H1 (cell line): ENCODE data around the gene GALNT13. TPM values are rescaled to one million over a fixed set of nuclear protein-coding genes. Genes with fewer than 3 reads are reported as not detected.

ENCODE experiments used
- CTCF ChIA-PET: fragments of 300-600 bp; sonication (Branson Sonifier 250); formaldehyde crosslinking; loops from one replicate; lab custom pipeline; 2021; ENCODE audit not compliant: partially characterized antibody; lab: Charles Lee
- POLR2A ChIA-PET: fragments of 300-600 bp; sonication (Branson Sonifier 250); formaldehyde crosslinking; loops from one replicate; lab custom pipeline; 2021; ENCODE audit warnings: inconsistent platforms; ENCODE audit not compliant: partially characterized antibody; lab: Charles Lee
- DNase-seq, 2 experiments: peaks; one replicate each; pipeline versions ENCODE4 v3.0.0 to v3.0.0-alpha.2; 2010 to 2022; ENCODE audit warnings: low spot score in 2 of 2, low read depth in 1 of 2, mixed read lengths in 1 of 2
- FAIRE-seq: peaks from 2 replicates; lab custom pipeline; 2011; peaks lifted over from hg19 to GRCh38; lab: Jason Lieb, UNC
- H2AFZ ChIP-seq: 2 replicates; pipeline ENCODE4 v1.8.1; 2012; ENCODE audit warnings: low read length, inconsistent platforms
- H2AK5ac ChIP-seq: 2 replicates; pipeline ENCODE4 v1.6.1; 2013; ENCODE audit warnings: low read depth, low read length
- H2BK120ac ChIP-seq: replicated peaks from 2 replicates; pipeline ENCODE3; 2013; ENCODE audit warnings: low read depth, low read length, inconsistent platforms
- H2BK12ac ChIP-seq: 2 replicates; pipeline ENCODE4 v1.6.1; 2013; ENCODE audit warnings: low read depth, low read length
- H2BK15ac ChIP-seq: 2 replicates; pipeline ENCODE4 v1.6.1; 2013; ENCODE audit warnings: low read length
- H2BK20ac ChIP-seq: 2 replicates; pipeline ENCODE4 v1.6.1; 2013; ENCODE audit warnings: low read length
- H2BK5ac ChIP-seq: 2 replicates; pipeline ENCODE4 v1.6.1; 2013; ENCODE audit warnings: low read depth, low read length
- H3K14ac ChIP-seq: 2 replicates; pipeline ENCODE4 v1.6.1; 2013; ENCODE audit warnings: inconsistent platforms; ENCODE audit not compliant: insufficient read length
- H3K18ac ChIP-seq: 2 replicates; pipeline ENCODE4 v1.6.1; 2013; ENCODE audit warnings: low read length; ENCODE audit errors: extremely low read depth
- H3K23ac ChIP-seq: 2 replicates; pipeline ENCODE4 v1.6.1; 2013; ENCODE audit warnings: inconsistent platforms; ENCODE audit not compliant: insufficient read length
- H3K23me2 ChIP-seq: 2 replicates; pipeline ENCODE4 v1.6.1; 2013; ENCODE audit warnings: low read depth, low read length
- H3K27ac ChIP-seq: 2 replicates; pipeline ENCODE4 v1.6.1; 2011; ENCODE audit warnings: low read depth, low read length, inconsistent platforms
- H3K27me3 ChIP-seq, 4 experiments: replicated peaks in 1 of 4; 1 replicate in 1 of 4; 2 replicates in 3 of 4; pipeline versions ENCODE4 v1.6.1 to v1.8.1; 2011 to 2013; ENCODE audit warnings: low read length in 3 of 4, mild to moderate bottlenecking in 3 of 4, inconsistent platforms in 2 of 4, mixed read lengths in 2 of 4, moderate library complexity in 1 of 4; ENCODE audit not compliant: control insufficient read depth in 3 of 4, insufficient read depth in 3 of 4; ENCODE audit errors: extremely low read depth in 1 of 4
- H3K36me3 ChIP-seq, 4 experiments: 2 replicates each; pipeline versions ENCODE4 v1.6.1 to v1.8.1; 2011 to 2013; ENCODE audit warnings: mild to moderate bottlenecking in 4 of 4, low read length in 3 of 4, moderate library complexity in 2 of 4, control low read depth in 1 of 4, inconsistent platforms in 1 of 4; ENCODE audit not compliant: insufficient read depth in 4 of 4, control insufficient read depth in 2 of 4
- H3K4ac ChIP-seq: replicated peaks from 2 replicates; pipeline ENCODE3; 2013; ENCODE audit warnings: low read length, low read depth, mixed read lengths, inconsistent platforms; ENCODE audit not compliant: insufficient read length
- H3K4me1 ChIP-seq, 4 experiments: replicated peaks in 1 of 4; 1 replicate in 1 of 4; 2 replicates in 3 of 4; pipeline versions ENCODE4 v1.6.1 to v1.8.1; 2011 to 2013; ENCODE audit warnings: low read length in 3 of 4, inconsistent platforms in 2 of 4, mixed read lengths in 1 of 4; ENCODE audit not compliant: insufficient read depth in 4 of 4, control insufficient read depth in 3 of 4
- H3K4me2 ChIP-seq, 2 experiments: 2 replicates each; pipeline versions ENCODE4 v1.6.1 to v1.8.1; 2011 to 2013; ENCODE audit warnings: low read depth in 2 of 2, low read length in 2 of 2, control low read depth in 1 of 2, inconsistent platforms in 1 of 2, mild to moderate bottlenecking in 1 of 2; ENCODE audit not compliant: insufficient read depth in 1 of 2
- H3K4me3 ChIP-seq, 4 experiments: fragments of 200-600, 300-600 bp in 1 of 4; sonication (generic), shearing (Covaris generic), sonication (Bioruptor Twin) in 1 of 4; 2 replicates each; pipeline versions ENCODE4 v1.5.1 to v1.8.1; 2011 to 2016; ENCODE audit warnings: low read length in 4 of 4, low read depth in 3 of 4, control low read depth in 2 of 4, inconsistent platforms in 2 of 4, mild to moderate bottlenecking in 2 of 4, mixed read lengths in 1 of 4, moderate library complexity in 1 of 4; ENCODE audit not compliant: insufficient read depth in 2 of 4; ENCODE audit errors: extremely low read depth in 1 of 4
- H3K56ac ChIP-seq: replicated peaks from 2 replicates; pipeline ENCODE3; 2013; ENCODE audit warnings: low read depth, mild to moderate bottlenecking, mixed read lengths, low read length, inconsistent platforms; ENCODE audit not compliant: insufficient read length
- H3K79me1 ChIP-seq: 2 replicates; pipeline ENCODE4 v1.6.1; 2013; ENCODE audit warnings: low read depth, low read length, control low read depth
- H3K79me2 ChIP-seq, 2 experiments: 2 replicates each; pipeline versions ENCODE4 v1.6.1 to v1.8.1; 2012 to 2013; ENCODE audit warnings: low read length in 2 of 2, mild to moderate bottlenecking in 2 of 2, inconsistent platforms in 1 of 2; ENCODE audit not compliant: insufficient read depth in 2 of 2, control insufficient read depth in 1 of 2
- H3K9ac ChIP-seq, 4 experiments: replicated peaks in 1 of 4; 1 replicate in 1 of 4; 2 replicates in 3 of 4; pipeline versions ENCODE4 v1.6.1 to v1.8.1; 2011 to 2013; ENCODE audit warnings: low read depth in 3 of 4, low read length in 3 of 4, control low read depth in 2 of 4, mild to moderate bottlenecking in 2 of 4, moderate library complexity in 2 of 4, inconsistent platforms in 1 of 4; ENCODE audit errors: extremely low read depth in 1 of 4
- H3K9me3 ChIP-seq, 2 experiments: 2 replicates each; pipeline versions ENCODE4 v1.6.1 to v1.8.1; 2012 to 2013; ENCODE audit warnings: mild to moderate bottlenecking in 2 of 2, moderate library complexity in 2 of 2, control low read depth in 1 of 2, inconsistent platforms in 1 of 2, low read depth in 1 of 2, low read length in 1 of 2, mixed read lengths in 1 of 2; ENCODE audit not compliant: insufficient read depth in 2 of 2
- H4K20me1 ChIP-seq, 2 experiments: replicated peaks in 1 of 2; 2 replicates each; pipeline versions ENCODE3 to v1.8.1; 2011 to 2013; ENCODE audit warnings: inconsistent platforms in 2 of 2, low read length in 2 of 2, mild to moderate bottlenecking in 1 of 2; ENCODE audit not compliant: insufficient read depth in 2 of 2, control insufficient read depth in 1 of 2
- H4K5ac ChIP-seq: 2 replicates; pipeline ENCODE4 v1.6.1; 2013; ENCODE audit warnings: low read length, low read depth, mixed read lengths, inconsistent platforms; ENCODE audit not compliant: insufficient read length
- H4K8ac ChIP-seq: 2 replicates; pipeline ENCODE4 v1.8.0; 2013; ENCODE audit warnings: mild to moderate bottlenecking, moderate library complexity, low read length, inconsistent platforms; ENCODE audit not compliant: insufficient read depth; ENCODE audit errors: extremely low read depth
- H4K91ac ChIP-seq: replicated peaks from 2 replicates; pipeline ENCODE3; 2013; ENCODE audit warnings: low read length, mixed read lengths, inconsistent platforms; ENCODE audit not compliant: insufficient read length
- CBX5 ChIP-seq: fragments of 300-800, 300-1000 bp; sonication (generic); IDR thresholded peaks from 2 replicates; pipeline ENCODE4 v1.7.1; 2016; ENCODE audit warnings: antibody characterized with exemption, low read length, low read depth
- CHD1 ChIP-seq: IDR thresholded peaks from 2 replicates; pipeline ENCODE4 v1.6.1; 2012; ENCODE audit warnings: low read depth, low read length, improper control_type of control experiment
- FOSL1 ChIP-seq: IDR thresholded peaks from 2 replicates; pipeline ENCODE4 v1.6.1; 2011; ENCODE audit warnings: mild to moderate bottlenecking, low read depth, low read length, moderate library complexity; ENCODE audit not compliant: insufficient read depth
- HDAC6 ChIP-seq: IDR thresholded peaks from one replicate; pipeline ENCODE4 v1.7.1; 2012; ENCODE audit warnings: low read depth, mild to moderate bottlenecking, inconsistent platforms, low read length, moderate library complexity
- KDM4A ChIP-seq: IDR thresholded peaks from one replicate; pipeline ENCODE4 v1.7.1; 2012; ENCODE audit warnings: low read depth, mild to moderate bottlenecking, moderate library complexity, low read length, inconsistent platforms; ENCODE audit not compliant: severe bottlenecking
- RAD21 ChIP-seq, 2 experiments: IDR thresholded peaks in 1 of 2; conservative IDR thresholded peaks in 1 of 2; 2 replicates each; pipeline ENCODE4 v1.6.1; 2011; ENCODE audit warnings: low read depth in 2 of 2, low read length in 2 of 2, improper control_type of control experiment in 1 of 2, inconsistent platforms in 1 of 2, mild to moderate bottlenecking in 1 of 2, moderate library complexity in 1 of 2
- SAP30 ChIP-seq: fragments of 300-600 bp; sonication (generic); IDR thresholded peaks from 2 replicates; pipeline ENCODE4 v1.7.1; 2012; ENCODE audit warnings: low read length, moderate library complexity, mild to moderate bottlenecking, inconsistent platforms; ENCODE audit not compliant: insufficient read depth, insufficient replicate concordance
- SIX5 ChIP-seq: IDR thresholded peaks from 2 replicates; pipeline ENCODE4 v1.6.1; 2011; ENCODE audit warnings: mild to moderate bottlenecking, low read depth, low read length
- TAF1 ChIP-seq: IDR thresholded peaks from 2 replicates; pipeline ENCODE4 v1.6.1; 2011; ENCODE audit warnings: mild to moderate bottlenecking, low read depth, low read length
- TAF7 ChIP-seq: optimal IDR thresholded peaks from 2 replicates; pipeline ENCODE3; 2011; ENCODE audit warnings: low read depth, mild to moderate bottlenecking, inconsistent platforms, low read length, moderate library complexity, borderline replicate concordance
- YY1 ChIP-seq: IDR thresholded peaks from 2 replicates; pipeline ENCODE4 v1.6.1; 2011; ENCODE audit warnings: low read depth, mild to moderate bottlenecking, low read length
- WGBS, 2 experiments: shearing (Covaris generic) in 1 of 2; methylation state at CpG; one replicate each; pipeline versions ENCODE4 v1.1.6 to v1.1.7; 2013 to 2015; ENCODE audit warnings: low lambda C conversion rate in 2 of 2, mixed read lengths in 2 of 2, inconsistent platforms in 1 of 2, low coverage in 1 of 2, missing lambda C conversion rate in 1 of 2; ENCODE audit not compliant: insufficient replicate concordance in 2 of 2, insufficient coverage in 1 of 2, insufficient read length in 1 of 2; ENCODE audit errors: extremely low coverage in 1 of 2, missing lambda C conversion rate in 1 of 2; 5-methylcytosine and 5-hydroxymethylcytosine counted together
- polyA plus RNA-seq, 7 experiments: library from polyadenylated mRNA; depleted of rRNA in 3 of 7; stranded (reverse) in 5 of 7; unstranded in 2 of 7; fragments of >200 nt in 5 of 7; fragments of 200-250 nt in 2 of 7; gene quantifications; 1 replicate in 5 of 7; 2 replicates in 1 of 7; 4 replicates in 1 of 7; pipeline versions ENCODE4 v1.2.1 to v1.2.3, GENCODE V29; 2011 to 2013; ENCODE audit warnings: missing spikeins in 2 of 7, mixed read lengths in 2 of 7
- total RNA-seq: library from RNA; stranded (reverse); fragmentation: NEBNext Ultra II Directional; extraction: Animal tissue kit (Norgen Biotek cat#: 25700); gene quantifications from 2 replicates; pipeline ENCODE4 v1.2.1, GENCODE V29; 2021
- TF ChIP-seq, protein P1 (sequence below), 3 experiments: IDR thresholded peaks; 1 replicate in 2 of 3; 2 replicates in 1 of 3; pipeline versions ENCODE4 v1.5.1 to v1.6.1; 2011; ENCODE audit warnings: low read length in 3 of 3, mild to moderate bottlenecking in 3 of 3, inconsistent platforms in 2 of 3, low read depth in 1 of 3, moderate library complexity in 1 of 3; ENCODE audit not compliant: insufficient read depth in 1 of 3; ENCODE audit errors: control extremely low read depth in 1 of 3

GALNT13 gene
- total and polyA plus RNA-seq, 2 of the 8 experiments (the other 6 are each of a cell fraction or from before 2014, with no cell fraction given): 3.2 to 9.6 TPM

DNA sequence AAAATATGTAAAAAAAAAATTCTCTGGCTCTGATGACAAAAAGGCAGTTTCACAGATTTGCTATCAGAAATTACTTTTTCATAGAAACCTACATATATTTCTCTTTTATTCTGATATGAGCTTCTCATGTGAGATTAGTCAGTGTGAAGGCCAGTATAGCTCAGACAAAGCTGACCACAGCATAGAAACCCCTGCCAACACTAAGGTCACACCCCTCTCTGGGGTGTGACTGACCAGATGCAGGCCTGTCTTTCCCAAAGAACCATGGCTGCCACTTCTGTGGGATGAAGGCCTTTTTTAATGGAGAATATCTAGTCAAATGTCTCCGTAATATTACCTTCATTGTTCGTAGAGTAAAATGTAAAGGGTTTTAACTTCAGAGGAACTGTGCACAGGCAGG is 496.4 kb downstream of the GALNT13 start:
- no peak overlapping the region for H3K4me3 ChIP-seq
- H3K56ac ChIP-seq: no peak overlapping the region
- ChIA-PET POLR2A (no interaction called here), CTCF (no interaction called here)
- H3K18ac ChIP-seq: no peak overlapping the region
- no peak overlapping the region for H2BK15ac ChIP-seq
- no peaks in the 10 kb centered on the region for H3K36me3 ChIP-seq
- no peak overlapping the region for H4K91ac ChIP-seq
- H3K27ac ChIP-seq: no peak overlapping the region
- no peak overlapping the region for H3K4ac ChIP-seq
- 96% methylated on average over 2 of the region's 2 CpGs; no CpG with 5 or more reads in 1 of the 2 experiments for WGBS, 2 experiments
- H4K5ac ChIP-seq: no peak overlapping the region
- no peaks in the 10 kb centered on the region for H3K79me1 ChIP-seq
- H3K23me2 ChIP-seq: no peaks in the 10 kb centered on the region; the same call in 1 of the 2 replicates
- no peak overlapping the region for H3K9ac ChIP-seq
- no peak overlapping the region for H2BK120ac ChIP-seq
- H2AFZ ChIP-seq: no peak overlapping the region
- DNase-seq: no peak
- no peaks in the 10 kb centered on the region for H4K20me1 ChIP-seq
- FAIRE-seq: no peak
- H3K4me2 ChIP-seq: no peak overlapping the region
- no peaks in the 10 kb centered on the region for H3K9me3 ChIP-seq
- no peaks in the 10 kb centered on the region for H3K79me2 ChIP-seq
- no peak overlapping the region for H2AK5ac ChIP-seq
- H3K14ac ChIP-seq: no peak overlapping the region
- peaks cover 0 to 4% (median 0%) of the 10 kb centered on the region in 4 experiments; a peak in 1 of 7 replicates for H3K4me1 ChIP-seq
- no peak overlapping the region for H2BK5ac ChIP-seq
- no peak overlapping the region for H3K23ac ChIP-seq
- H2BK12ac ChIP-seq: no peak overlapping the region
- H2BK20ac ChIP-seq: no peak overlapping the region
- H4K8ac ChIP-seq: no peak overlapping the region
- H3K27me3 ChIP-seq: no peaks in the 10 kb centered on the region
- TF ChIP-seq KDM4A: no peak
- no peak for TF ChIP-seq SIX5
- TF ChIP-seq HDAC6: no peak
- TF ChIP-seq TAF7: no peak
- TF ChIP-seq CHD1: no peak
- no peak for TF ChIP-seq YY1
- TF ChIP-seq RAD21 (IDR thresholded peaks at IDR 0.05 in 1 of 2, conservative IDR thresholded peaks at IDR 0.05 in 1 of 2; ENCODE audit: low read depth in 2 of 2, low read length in 2 of 2): no peak
- TF ChIP-seq, protein P1, sequence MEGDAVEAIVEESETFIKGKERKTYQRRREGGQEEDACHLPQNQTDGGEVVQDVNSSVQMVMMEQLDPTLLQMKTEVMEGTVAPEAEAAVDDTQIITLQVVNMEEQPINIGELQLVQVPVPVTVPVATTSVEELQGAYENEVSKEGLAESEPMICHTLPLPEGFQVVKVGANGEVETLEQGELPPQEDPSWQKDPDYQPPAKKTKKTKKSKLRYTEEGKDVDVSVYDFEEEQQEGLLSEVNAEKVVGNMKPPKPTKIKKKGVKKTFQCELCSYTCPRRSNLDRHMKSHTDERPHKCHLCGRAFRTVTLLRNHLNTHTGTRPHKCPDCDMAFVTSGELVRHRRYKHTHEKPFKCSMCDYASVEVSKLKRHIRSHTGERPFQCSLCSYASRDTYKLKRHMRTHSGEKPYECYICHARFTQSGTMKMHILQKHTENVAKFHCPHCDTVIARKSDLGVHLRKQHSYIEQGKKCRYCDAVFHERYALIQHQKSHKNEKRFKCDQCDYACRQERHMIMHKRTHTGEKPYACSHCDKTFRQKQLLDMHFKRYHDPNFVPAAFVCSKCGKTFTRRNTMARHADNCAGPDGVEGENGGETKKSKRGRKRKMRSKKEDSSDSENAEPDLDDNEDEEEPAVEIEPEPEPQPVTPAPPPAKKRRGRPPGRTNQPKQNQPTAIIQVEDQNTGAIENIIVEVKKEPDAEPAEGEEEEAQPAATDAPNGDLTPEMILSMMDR (IDR thresholded peaks at IDR 0.05; ENCODE audit: control extremely low read depth in 1 of 3, insufficient read depth in 1 of 3, low read depth in 1 of 3, low read length in 3 of 3): no peak
- TF ChIP-seq SAP30: no peak
- no peak for TF ChIP-seq TAF1
- no peak for TF ChIP-seq FOSL1
- no peak for TF ChIP-seq CBX5
